ENCODE data around the gene USP17L13. TPM values are rescaled to one million over a fixed set of nuclear protein-coding genes. Genes with fewer than 3 reads are reported as not detected.
"Not testable (repeated sequence)": the region's sequence is repeated elsewhere in the genome, so short reads cannot be mapped to it uniquely, and the experiment has no call there.

The USP17L13 gene, protein sequence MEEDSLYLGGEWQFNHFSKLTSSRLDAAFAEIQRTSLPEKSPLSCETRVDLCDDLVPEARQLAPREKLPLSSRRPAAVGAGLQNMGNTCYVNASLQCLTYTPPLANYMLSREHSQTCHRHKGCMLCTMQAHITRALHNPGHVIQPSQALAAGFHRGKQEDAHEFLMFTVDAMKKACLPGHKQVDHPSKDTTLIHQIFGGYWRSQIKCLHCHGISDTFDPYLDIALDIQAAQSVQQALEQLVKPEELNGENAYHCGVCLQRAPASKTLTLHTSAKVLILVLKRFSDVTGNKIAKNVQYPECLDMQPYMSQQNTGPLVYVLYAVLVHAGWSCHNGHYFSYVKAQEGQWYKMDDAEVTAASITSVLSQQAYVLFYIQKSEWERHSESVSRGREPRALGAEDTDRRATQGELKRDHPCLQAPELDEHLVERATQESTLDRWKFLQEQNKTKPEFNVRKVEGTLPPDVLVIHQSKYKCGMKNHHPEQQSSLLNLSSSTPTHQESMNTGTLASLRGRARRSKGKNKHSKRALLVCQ
- not detected in 2 replicates for polyA plus RNA-seq (2013)

DNA sequence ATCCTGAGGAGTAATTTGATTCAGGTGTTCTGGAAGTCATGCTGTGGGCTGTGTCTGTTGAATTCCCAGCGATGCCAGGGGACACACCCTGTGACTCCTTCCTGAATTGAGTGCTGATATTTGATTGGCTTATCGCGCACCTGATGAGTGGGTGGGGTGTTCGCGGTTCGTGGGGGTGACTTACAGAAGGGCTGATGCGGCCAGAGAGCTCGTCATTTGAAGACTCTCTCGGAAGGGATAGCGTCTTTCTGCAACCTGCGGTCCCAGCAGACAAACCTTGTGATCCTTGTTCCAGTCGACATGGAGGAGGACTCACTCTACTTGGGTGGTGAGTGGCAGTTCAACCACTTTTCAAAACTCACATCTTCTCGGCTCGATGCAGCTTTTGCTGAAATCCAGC, at the start of gene USP17L13:
TSS of gene USP17L13 (plus strand) at position 301 of the 400 bp plus-strand sequence. CDS start at position 301, 0 bp downstream.
- not testable (repeated sequence) for H3K27me3 ChIP-seq (ENCODE audit: insufficient read depth, low read length); H3K18ac ChIP-seq (ENCODE audit: low read length); H3K36me3 ChIP-seq (ENCODE audit: control insufficient read depth in 1 of 2, insufficient read depth in 2 of 2, low read length in 2 of 2); H3K4ac ChIP-seq (ENCODE audit: low read depth, low read length); H2BK12ac ChIP-seq (ENCODE audit: low read length); H3K9me3 ChIP-seq (ENCODE audit: insufficient read depth, low read depth, low read length); H2BK120ac ChIP-seq (ENCODE audit: insufficient read depth, low read length, poor library complexity); H3K4me3 ChIP-seq (ENCODE audit: low read depth, low read length); H3K9ac ChIP-seq (ENCODE audit: low read length); H3K79me1 ChIP-seq (ENCODE audit: low read length); H3K14ac ChIP-seq (ENCODE audit: low read length); H3K4me2 ChIP-seq (ENCODE audit: low read length); H2AFZ ChIP-seq (ENCODE audit: insufficient read depth, low read length, poor library complexity); H3K4me1 ChIP-seq (ENCODE audit: control insufficient read depth in 1 of 2, insufficient read depth in 2 of 2, low read length in 2 of 2); H3K23ac ChIP-seq (ENCODE audit: low read length); H3K27ac ChIP-seq (ENCODE audit: low read depth, low read length); H4K12ac ChIP-seq (ENCODE audit: low read depth, low read length); DNase-seq; H2AK5ac ChIP-seq (ENCODE audit: low read length); H3K79me2 ChIP-seq (ENCODE audit: control insufficient read depth, insufficient read depth, low read length, poor library complexity); H4K91ac ChIP-seq (ENCODE audit: low read depth, low read length); H2BK5ac ChIP-seq (ENCODE audit: low read depth, low read length, poor library complexity); H4K8ac ChIP-seq (ENCODE audit: low read depth, low read length)
- no CpG with 5 or more reads among the region's 14 CpGs for WGBS (ENCODE audit: extremely low coverage, insufficient coverage, insufficient read length)

DNA sequence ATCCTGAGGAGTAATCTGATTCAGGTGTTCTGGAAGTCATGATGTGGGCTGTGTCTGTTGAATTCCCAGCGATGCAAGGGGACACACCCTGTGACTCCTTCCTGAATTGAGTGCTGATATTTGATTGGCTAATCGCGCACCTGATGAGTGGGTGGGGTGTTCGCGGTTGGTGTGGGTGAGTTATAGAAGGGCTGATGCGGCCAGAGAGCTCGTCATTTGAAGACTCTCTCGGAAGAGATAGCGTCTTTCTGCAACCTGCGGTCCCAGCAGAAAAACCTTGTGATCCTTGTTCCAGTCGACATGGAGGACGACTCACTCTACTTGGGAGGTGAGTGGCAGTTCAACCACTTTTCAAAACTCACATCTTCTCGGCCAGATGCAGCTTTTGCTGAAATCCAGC, 14.3 kb upstream of the USP17L13 start, which contains the start of gene USP17L10:
TSS of gene USP17L10 (plus strand) at position 301 of the 400 bp plus-strand sequence. CDS start at position 301, 0 bp downstream.
- not testable (repeated sequence) for H3K79me1 ChIP-seq (ENCODE audit: low read length); DNase-seq; H2BK12ac ChIP-seq (ENCODE audit: low read length); H3K4me1 ChIP-seq (ENCODE audit: control insufficient read depth in 1 of 2, insufficient read depth in 2 of 2, low read length in 2 of 2); H3K36me3 ChIP-seq (ENCODE audit: control insufficient read depth in 1 of 2, insufficient read depth in 2 of 2, low read length in 2 of 2); H4K91ac ChIP-seq (ENCODE audit: low read depth, low read length); H3K27ac ChIP-seq (ENCODE audit: low read depth, low read length); H2BK5ac ChIP-seq (ENCODE audit: low read depth, low read length, poor library complexity); H3K9ac ChIP-seq (ENCODE audit: low read length); H3K14ac ChIP-seq (ENCODE audit: low read length); H2AFZ ChIP-seq (ENCODE audit: insufficient read depth, low read length, poor library complexity); H4K12ac ChIP-seq (ENCODE audit: low read depth, low read length); H3K27me3 ChIP-seq (ENCODE audit: insufficient read depth, low read length); H2BK120ac ChIP-seq (ENCODE audit: insufficient read depth, low read length, poor library complexity); H3K4ac ChIP-seq (ENCODE audit: low read depth, low read length); H4K8ac ChIP-seq (ENCODE audit: low read depth, low read length); H3K9me3 ChIP-seq (ENCODE audit: insufficient read depth, low read depth, low read length); H3K4me2 ChIP-seq (ENCODE audit: low read length); H3K79me2 ChIP-seq (ENCODE audit: control insufficient read depth, insufficient read depth, low read length, poor library complexity); H2AK5ac ChIP-seq (ENCODE audit: low read length); H3K4me3 ChIP-seq (ENCODE audit: low read depth, low read length); H3K23ac ChIP-seq (ENCODE audit: low read length); H3K18ac ChIP-seq (ENCODE audit: low read length)
- WGBS (ENCODE audit: extremely low coverage, insufficient coverage, insufficient read length): no CpG with 5 or more reads among the region's 13 CpGs

DNA sequence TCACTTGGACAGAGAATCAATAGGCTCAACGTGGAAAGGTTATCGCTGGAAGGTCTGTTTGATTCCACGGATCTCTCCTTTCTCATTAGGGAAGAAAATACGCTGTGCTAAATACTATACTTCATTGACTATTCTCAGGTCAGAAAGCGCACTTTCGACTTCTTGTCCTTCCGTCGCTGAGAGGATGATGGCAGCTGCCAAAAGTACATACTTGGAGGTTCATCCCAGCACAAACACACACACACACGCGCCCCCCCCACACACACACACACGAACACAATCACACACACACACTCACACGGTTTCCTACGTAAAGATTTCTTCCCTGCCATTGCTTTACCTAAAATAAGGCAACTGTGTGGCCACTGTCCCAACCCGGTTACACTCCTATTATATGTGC, 10.0 kb upstream of the USP17L13 start:
- H3K4me1 ChIP-seq (ENCODE audit: control insufficient read depth in 1 of 2, insufficient read depth in 2 of 2, low read length in 2 of 2); H3K14ac ChIP-seq (ENCODE audit: low read length); H4K91ac ChIP-seq (ENCODE audit: low read depth, low read length); H4K8ac ChIP-seq (ENCODE audit: low read depth, low read length); DNase-seq; H3K4ac ChIP-seq (ENCODE audit: low read depth, low read length); H2BK12ac ChIP-seq (ENCODE audit: low read length); H3K23ac ChIP-seq (ENCODE audit: low read length); H2BK5ac ChIP-seq (ENCODE audit: low read depth, low read length, poor library complexity); H3K4me2 ChIP-seq (ENCODE audit: low read length); H3K9me3 ChIP-seq (ENCODE audit: insufficient read depth, low read depth, low read length); H3K36me3 ChIP-seq (ENCODE audit: control insufficient read depth in 1 of 2, insufficient read depth in 2 of 2, low read length in 2 of 2); H3K27ac ChIP-seq (ENCODE audit: low read depth, low read length); H3K79me1 ChIP-seq (ENCODE audit: low read length); H4K12ac ChIP-seq (ENCODE audit: low read depth, low read length); H3K27me3 ChIP-seq (ENCODE audit: insufficient read depth, low read length); H2AFZ ChIP-seq (ENCODE audit: insufficient read depth, low read length, poor library complexity); H3K9ac ChIP-seq (ENCODE audit: low read length); H3K18ac ChIP-seq (ENCODE audit: low read length); H3K4me3 ChIP-seq (ENCODE audit: low read depth, low read length); H2AK5ac ChIP-seq (ENCODE audit: low read length); H3K79me2 ChIP-seq (ENCODE audit: control insufficient read depth, insufficient read depth, low read length, poor library complexity); H2BK120ac ChIP-seq (ENCODE audit: insufficient read depth, low read length, poor library complexity): not testable (repeated sequence)
- no CpG with 5 or more reads among the region's 14 CpGs for WGBS (ENCODE audit: extremely low coverage, insufficient coverage, insufficient read length)

DNA sequence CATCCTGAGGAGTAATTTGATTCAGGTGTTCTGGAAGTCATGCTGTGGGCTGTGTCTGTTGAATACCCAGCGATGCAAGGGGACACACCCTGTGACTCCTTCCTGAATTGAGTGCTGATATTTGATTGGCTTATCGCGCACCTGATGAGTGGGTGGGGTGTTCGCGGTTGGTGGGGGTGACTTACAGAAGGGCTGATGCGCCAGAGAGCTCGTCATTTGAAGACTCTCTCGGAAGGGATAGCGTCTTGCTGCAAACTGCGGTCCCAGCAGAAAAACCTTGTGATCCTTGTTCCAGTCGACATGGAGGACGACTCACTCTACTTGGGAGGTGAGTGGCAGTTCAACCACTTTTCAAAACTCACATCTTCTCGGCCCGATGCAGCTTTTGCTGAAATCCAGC, 9.6 kb upstream of the USP17L13 start, which contains the start of gene USP17L11:
TSS of gene USP17L11 (plus strand) at position 301 of the 400 bp plus-strand sequence. CDS start at position 301, 0 bp downstream.
- H2AK5ac ChIP-seq (ENCODE audit: low read length); H4K12ac ChIP-seq (ENCODE audit: low read depth, low read length); H3K36me3 ChIP-seq (ENCODE audit: control insufficient read depth in 1 of 2, insufficient read depth in 2 of 2, low read length in 2 of 2); H3K4me1 ChIP-seq (ENCODE audit: control insufficient read depth in 1 of 2, insufficient read depth in 2 of 2, low read length in 2 of 2); H3K9me3 ChIP-seq (ENCODE audit: insufficient read depth, low read depth, low read length); H2BK120ac ChIP-seq (ENCODE audit: insufficient read depth, low read length, poor library complexity); H3K4ac ChIP-seq (ENCODE audit: low read depth, low read length); H2AFZ ChIP-seq (ENCODE audit: insufficient read depth, low read length, poor library complexity); H2BK12ac ChIP-seq (ENCODE audit: low read length); H2BK5ac ChIP-seq (ENCODE audit: low read depth, low read length, poor library complexity); H3K4me3 ChIP-seq (ENCODE audit: low read depth, low read length); H3K27me3 ChIP-seq (ENCODE audit: insufficient read depth, low read length); H4K8ac ChIP-seq (ENCODE audit: low read depth, low read length); H3K27ac ChIP-seq (ENCODE audit: low read depth, low read length); H3K23ac ChIP-seq (ENCODE audit: low read length); H3K14ac ChIP-seq (ENCODE audit: low read length); H3K4me2 ChIP-seq (ENCODE audit: low read length); H3K18ac ChIP-seq (ENCODE audit: low read length); H3K79me1 ChIP-seq (ENCODE audit: low read length); H3K79me2 ChIP-seq (ENCODE audit: control insufficient read depth, insufficient read depth, low read length, poor library complexity); DNase-seq; H3K9ac ChIP-seq (ENCODE audit: low read length); H4K91ac ChIP-seq (ENCODE audit: low read depth, low read length): not testable (repeated sequence)
- WGBS (ENCODE audit: extremely low coverage, insufficient coverage, insufficient read length): no CpG with 5 or more reads among the region's 14 CpGs
